T-helper 1 cell treated with Interleukin-12 subunit alpha and Interleukin-12 subunit beta and Interleukin-4 antibody, amounts not matched to agents 30 μg/mL and 1 μg/mL, for 36 hours (primary cell): Measurements from ENCODE around the gene FANK1.
"Not testable (repeated sequence)": the region's sequence is repeated elsewhere in the genome, so short reads cannot be mapped to it uniquely, and the experiment has no call there.

Experiments
- H3K27ac Mint-ChIP-seq: one replicate; pipeline ENCODE4 v1.8.0; 2021; ENCODE audit warnings: mild to moderate bottlenecking, mixed read lengths
- H3K27me3 Mint-ChIP-seq: one replicate; pipeline ENCODE4 v1.8.0; 2021; ENCODE audit warnings: low read depth, mixed read lengths
- H3K36me3 Mint-ChIP-seq: one replicate; pipeline ENCODE4 v1.8.0; 2021; ENCODE audit warnings: low read depth, mixed read lengths
- H3K4me1 Mint-ChIP-seq: one replicate; pipeline ENCODE4 v1.8.0; 2021; ENCODE audit warnings: low read depth, mixed read lengths
- H3K4me3 Mint-ChIP-seq: one replicate; pipeline ENCODE4 v1.8.0; 2021; ENCODE audit warnings: mild to moderate bottlenecking, moderate library complexity, mixed read lengths
- H3K9me3 Mint-ChIP-seq: one replicate; pipeline ENCODE4 v1.8.0; 2021; ENCODE audit warnings: mixed read lengths

FANK1 gene

GRCh38 chr10:125929618-125930017 is 33.3 kb downstream of the FANK1 start:
- Mint-ChIP-seq H3K27ac (no peak overlapping the region), H3K4me3 (no peak overlapping the region), H3K4me1 (no peaks in the 10 kb centered on the region), H3K36me3 (no peaks in the 10 kb centered on the region), H3K9me3 (no peaks in the 10 kb centered on the region), H3K27me3 (peaks cover 6% of the 10 kb centered on the region)

GRCh38 chr10:125933693-125934092 is 37.3 kb downstream of the FANK1 start:
- Mint-ChIP-seq H3K4me1 (no peaks in the 10 kb centered on the region), H3K9me3 (no peaks in the 10 kb centered on the region), H3K36me3 (no peaks in the 10 kb centered on the region), H3K27me3 (peaks cover 11% of the 10 kb centered on the region), H3K27ac (no peak overlapping the region), H3K4me3 (no peak overlapping the region)

GRCh38 chr10:125936331-125936730 is 40.0 kb downstream of the FANK1 start:
- Mint-ChIP-seq H3K27me3 (peaks cover 11% of the 10 kb centered on the region), H3K4me1 (no peaks in the 10 kb centered on the region), H3K9me3 (no peaks in the 10 kb centered on the region), H3K4me3 (no peak overlapping the region), H3K27ac (no peak overlapping the region), H3K36me3 (no peaks in the 10 kb centered on the region)

GRCh38 chr10:125940515-125940914 is 44.2 kb downstream of the FANK1 start:
- Mint-ChIP-seq H3K27ac (no peak overlapping the region), H3K4me3 (no peak overlapping the region), H3K9me3 (peaks cover 9% of the 10 kb centered on the region), H3K27me3 (no peaks in the 10 kb centered on the region), H3K36me3 (no peaks in the 10 kb centered on the region), H3K4me1 (no peaks in the 10 kb centered on the region)

GRCh38 chr10:125951290-125951689 is 54.9 kb downstream of the FANK1 start:
- Mint-ChIP-seq H3K27me3 (no peaks in the 10 kb centered on the region), H3K4me1 (no peaks in the 10 kb centered on the region), H3K9me3 (peaks cover 18% of the 10 kb centered on the region), H3K4me3 (no peak overlapping the region), H3K36me3 (peaks cover 1% of the 10 kb centered on the region), H3K27ac (no peak overlapping the region)

- Mint-ChIP-seq H3K4me3 (no peak overlapping the region), H3K36me3 (peaks cover 1% of the 10 kb centered on the region), H3K27me3 (no peaks in the 10 kb centered on the region), H3K27ac (no peak overlapping the region), H3K9me3 (peaks cover 18% of the 10 kb centered on the region), H3K4me1 (no peaks in the 10 kb centered on the region)
Measured at GRCh38 chr10:125953778-125954385, 57.5 kb downstream of the FANK1 start.

GRCh38 chr10:125955766-125956165 is 59.4 kb downstream of the FANK1 start:
- peaks cover 1% of the 10 kb centered on the region for H3K36me3 Mint-ChIP-seq
- H3K27ac Mint-ChIP-seq = no peak overlapping the region
- H3K4me3 Mint-ChIP-seq = no peak overlapping the region
- no peaks in the 10 kb centered on the region for H3K4me1 Mint-ChIP-seq
- peaks cover 18% of the 10 kb centered on the region for H3K9me3 Mint-ChIP-seq
- no peaks in the 10 kb centered on the region for H3K27me3 Mint-ChIP-seq

GRCh38 chr10:125961743-125962142 is 65.4 kb downstream of the FANK1 start:
- Mint-ChIP-seq H3K27me3 (no peaks in the 10 kb centered on the region), H3K27ac (no peak overlapping the region), H3K9me3 (no peaks in the 10 kb centered on the region), H3K36me3 (no peaks in the 10 kb centered on the region), H3K4me1 (no peaks in the 10 kb centered on the region), H3K4me3 (no peak overlapping the region)

- H3K4me1 Mint-ChIP-seq = no peaks in the 10 kb centered on the region
- no peaks in the 10 kb centered on the region for H3K9me3 Mint-ChIP-seq
- H3K36me3 Mint-ChIP-seq = no peaks in the 10 kb centered on the region
- no peaks in the 10 kb centered on the region for H3K27me3 Mint-ChIP-seq
- no peak overlapping the region for H3K4me3 Mint-ChIP-seq
- no peak overlapping the region for H3K27ac Mint-ChIP-seq
Measured at GRCh38 chr10:125962200-125962599, 65.8 kb downstream of the FANK1 start.

- H3K36me3 Mint-ChIP-seq = no peaks in the 10 kb centered on the region
- no peak overlapping the region for H3K27ac Mint-ChIP-seq
- H3K27me3 Mint-ChIP-seq = no peaks in the 10 kb centered on the region
- no peak overlapping the region for H3K4me3 Mint-ChIP-seq
- no peaks in the 10 kb centered on the region for H3K9me3 Mint-ChIP-seq
- no peaks in the 10 kb centered on the region for H3K4me1 Mint-ChIP-seq
Measured at GRCh38 chr10:125964558-125964957, 68.2 kb downstream of the FANK1 start.

GRCh38 chr10:125967533-125967932 is 71.2 kb downstream of the FANK1 start:
- H3K27ac Mint-ChIP-seq = no peak overlapping the region
- no peak overlapping the region for H3K4me3 Mint-ChIP-seq
- H3K9me3 Mint-ChIP-seq = no peaks in the 10 kb centered on the region
- H3K36me3 Mint-ChIP-seq = no peaks in the 10 kb centered on the region
- H3K4me1 Mint-ChIP-seq = no peaks in the 10 kb centered on the region
- no peaks in the 10 kb centered on the region for H3K27me3 Mint-ChIP-seq

GRCh38 chr10:125970077-125970630 is 73.8 kb downstream of the FANK1 start:
- H3K27ac Mint-ChIP-seq, H3K4me3 Mint-ChIP-seq, H3K36me3 Mint-ChIP-seq, H3K27me3 Mint-ChIP-seq, H3K9me3 Mint-ChIP-seq, H3K4me1 Mint-ChIP-seq: not testable (repeated sequence)

- Mint-ChIP-seq H3K4me3 (no peak overlapping the region), H3K27me3 (no peaks in the 10 kb centered on the region), H3K36me3 (no peaks in the 10 kb centered on the region), H3K27ac (no peak overlapping the region), H3K4me1 (no peaks in the 10 kb centered on the region), H3K9me3 (no peaks in the 10 kb centered on the region)
Measured at GRCh38 chr10:125976960-125977605, 80.7 kb downstream of the FANK1 start.

GRCh38 chr10:125979976-125980375 is 83.6 kb downstream of the FANK1 start:
- Mint-ChIP-seq H3K4me3 (no peak overlapping the region), H3K27ac (no peak overlapping the region), H3K27me3 (no peaks in the 10 kb centered on the region)

GRCh38 chr10:125980521-125981035 is 84.2 kb downstream of the FANK1 start:
- Mint-ChIP-seq H3K36me3 (no peaks in the 10 kb centered on the region), H3K4me1 (no peaks in the 10 kb centered on the region), H3K27ac (no peak overlapping the region), H3K27me3 (no peaks in the 10 kb centered on the region), H3K9me3 (no peaks in the 10 kb centered on the region), H3K4me3 (no peak overlapping the region)

More at GRCh38 chr10:125979976-125980375, 83.6 kb downstream of the FANK1 start:
- Mint-ChIP-seq H3K9me3 (no peaks in the 10 kb centered on the region), H3K36me3 (no peaks in the 10 kb centered on the region), H3K4me1 (no peaks in the 10 kb centered on the region)
